Thyroid gland (tissue), 4 donors: Measurements from ENCODE around the gene NALCN.

Experiments used
- CTCF ChIP-seq, 6 experiments: fragments of 200-600 bp in 3 of 6; fragments of 450-650 bp in 3 of 6; sonication (generic) in 3 of 6; IDR thresholded peaks; one replicate each; pipeline ENCODE4 v1.5.1; 2016 to 2019; ENCODE audit warnings: antibody characterized with exemption in 6 of 6, mild to moderate bottlenecking in 2 of 6, inconsistent platforms in 1 of 6, moderate library complexity in 1 of 6
- POLR2A ChIP-seq, 2 donors: fragments of 450-650 bp; IDR thresholded peaks; one replicate each; pipeline ENCODE4 v1.6.1; 2017; ENCODE audit warnings: antibody characterized with exemption in 2 of 2, mild to moderate bottlenecking in 2 of 2, moderate library complexity in 1 of 2

GRCh38 chr13:101090287-101090686 lies 326.0 kb downstream of the NALCN start:
- no peak for TF ChIP-seq CTCF (IDR thresholded peaks at IDR 0.05)
- no peak for TF ChIP-seq POLR2A (IDR thresholded peaks at IDR 0.05)
